Large intestine (tissue), 3 donors: ENCODE measurements around the gene WASF3. TPM values are rescaled to one million over a fixed set of nuclear protein-coding genes. Genes with fewer than 3 reads are reported as not detected.

ENCODE experiments used
- DNase-seq, 2 donors: peaks; one replicate each; pipeline versions ENCODE4 v3.0.0 to v3.0.0-alpha.2; 2013
- H3K27ac ChIP-seq: one replicate; pipeline ENCODE4 v1.5.1; 2013; ENCODE audit warnings: low read length
- H3K27me3 ChIP-seq: 2 replicates; pipeline ENCODE4 v1.6.1; 2013; ENCODE audit warnings: low read length; ENCODE audit not compliant: control insufficient read depth, insufficient read depth
- H3K36me3 ChIP-seq: 2 replicates; pipeline ENCODE4 v1.6.1; 2013; ENCODE audit warnings: low read length; ENCODE audit not compliant: control insufficient read depth, insufficient read depth
- H3K4me1 ChIP-seq: one replicate; pipeline ENCODE4 v1.6.1; 2013; ENCODE audit warnings: low read length; ENCODE audit not compliant: control insufficient read depth, insufficient read depth
- H3K4me3 ChIP-seq: one replicate; pipeline ENCODE4 v1.5.1; 2013; ENCODE audit warnings: low read length
- H3K9me3 ChIP-seq: one replicate; pipeline ENCODE4 v1.6.1; 2013; ENCODE audit warnings: mild to moderate bottlenecking, low read depth, low read length, moderate library complexity; ENCODE audit not compliant: control insufficient read depth
- WGBS: methylation state at CpG from one replicate; pipeline ENCODE4 v1.1.5; 2013; ENCODE audit warnings: low lambda C conversion rate; ENCODE audit not compliant: insufficient coverage; 5-methylcytosine and 5-hydroxymethylcytosine counted together
- polyA plus RNA-seq: library from polyadenylated mRNA; unstranded; fragments of 120-200 nt; gene quantifications from one replicate; pipeline ENCODE4 v1.2.1, GENCODE V29; 2013

Gene WASF3
- polyA plus RNA-seq, 1 donor = 4.6 TPM

GRCh38 chr13:26694609-26695359 is 137.3 kb downstream of the WASF3 start:
- DNase-seq = no peak
- Histone ChIP-seq H3K9me3 (no peaks in the 10 kb centered on the region), H3K4me1 (no peaks in the 10 kb centered on the region), H3K27ac (no peak overlapping the region), H3K4me3 (no peak overlapping the region), H3K36me3 (peaks cover 2% of the 10 kb centered on the region), H3K27me3 (no peaks in the 10 kb centered on the region)
- WGBS = no CpG with 5 or more reads among the region's 19 CpGs

GRCh38 chr13:26695360-26695705 is 137.8 kb downstream of the WASF3 start:
- Histone ChIP-seq H3K4me1 (no peaks in the 10 kb centered on the region), H3K27me3 (no peaks in the 10 kb centered on the region), H3K27ac (no peak overlapping the region), H3K9me3 (no peaks in the 10 kb centered on the region), H3K36me3 (no peaks in the 10 kb centered on the region), H3K4me3 (no peak overlapping the region)
- 80% methylated on average over 1 of the region's 9 CpGs for WGBS
- no peak for DNase-seq

- H3K27ac ChIP-seq = no peak overlapping the region
- no peaks in the 10 kb centered on the region for H3K36me3 ChIP-seq
- no peak for DNase-seq
- no CpG with 5 or more reads among the region's 15 CpGs for WGBS
- H3K4me1 ChIP-seq = no peaks in the 10 kb centered on the region
- H3K27me3 ChIP-seq = no peaks in the 10 kb centered on the region
- H3K9me3 ChIP-seq = no peaks in the 10 kb centered on the region
- no peak overlapping the region for H3K4me3 ChIP-seq
Observed at GRCh38 chr13:26695891-26696311, 138.4 kb downstream of the WASF3 start.

DNA sequence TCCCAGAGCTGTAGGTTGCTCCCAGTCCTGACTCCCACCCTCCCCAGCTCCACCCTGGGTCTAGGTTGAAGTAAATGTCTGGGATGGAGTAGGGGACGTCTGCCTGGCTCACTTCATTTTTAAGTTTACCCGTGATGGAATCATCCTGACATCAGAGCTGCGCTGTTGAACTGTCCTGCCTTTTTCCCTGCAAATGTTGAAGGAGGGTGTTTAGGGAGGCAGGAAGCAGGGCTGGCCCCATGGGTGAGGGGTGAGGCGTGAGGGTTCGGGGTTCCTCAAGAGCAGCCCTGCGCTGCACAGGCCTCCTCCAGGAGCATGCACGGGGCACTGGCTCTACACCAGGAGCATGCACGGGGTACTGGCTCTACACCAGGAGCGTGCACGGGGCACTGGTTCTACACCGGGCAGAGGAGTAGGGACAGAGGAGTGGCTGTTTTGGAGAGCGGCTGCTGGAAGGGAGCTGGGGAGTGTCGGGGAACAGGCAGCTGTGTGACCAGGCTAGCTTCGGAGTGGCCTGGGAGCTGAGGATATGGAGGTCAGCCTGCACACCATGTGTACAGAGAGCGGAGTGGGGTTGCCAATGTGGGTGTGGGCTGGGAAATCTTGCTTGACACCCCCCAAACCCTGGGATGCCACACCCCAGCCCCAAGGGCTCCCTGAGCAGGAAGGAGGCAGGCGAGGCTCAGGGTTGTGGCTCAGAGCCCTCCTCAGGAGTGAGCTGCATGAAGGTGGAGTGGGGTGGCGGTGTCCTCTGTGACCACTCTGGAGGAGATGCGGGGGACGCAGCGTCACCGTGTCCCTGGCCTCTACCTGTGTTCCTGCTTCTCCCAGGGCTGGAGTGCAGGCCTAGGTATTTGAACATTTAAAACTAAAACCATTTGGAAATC is 139.8 kb downstream of the WASF3 start:
- no peak overlapping the region for H3K4me3 ChIP-seq
- no peak for DNase-seq
- no peaks in the 10 kb centered on the region for H3K27me3 ChIP-seq
- no peaks in the 10 kb centered on the region for H3K9me3 ChIP-seq
- 100% methylated on average over 1 of the region's 21 CpGs for WGBS
- H3K27ac ChIP-seq = no peak overlapping the region
- no peaks in the 10 kb centered on the region for H3K4me1 ChIP-seq
- no peaks in the 10 kb centered on the region for H3K36me3 ChIP-seq

GRCh38 chr13:26698392-26699196 is 141.1 kb downstream of the WASF3 start:
- 33% methylated on average over 3 of the region's 29 CpGs for WGBS
- no peaks in the 10 kb centered on the region for H3K4me1 ChIP-seq
- no peaks in the 10 kb centered on the region for H3K9me3 ChIP-seq
- no peak overlapping the region for H3K4me3 ChIP-seq
- H3K27me3 ChIP-seq = no peaks in the 10 kb centered on the region
- H3K36me3 ChIP-seq = no peaks in the 10 kb centered on the region
- H3K27ac ChIP-seq = no peak overlapping the region
- DNase-seq = peak; percentile 68 to 73

- Histone ChIP-seq H3K9me3 (no peaks in the 10 kb centered on the region), H3K27me3 (no peaks in the 10 kb centered on the region), H3K4me1 (no peaks in the 10 kb centered on the region), H3K36me3 (no peaks in the 10 kb centered on the region), H3K4me3 (no peak overlapping the region), H3K27ac (no peak overlapping the region)
- no CpG with 5 or more reads among the region's 2 CpGs for WGBS
- DNase-seq = no peak
Observed at GRCh38 chr13:26699197-26699490, 141.7 kb downstream of the WASF3 start.

GRCh38 chr13:26705536-26705935 is 148.1 kb downstream of the WASF3 start:
- no CpG with 5 or more reads among the region's 4 CpGs for WGBS
- Histone ChIP-seq H3K36me3 (no peaks in the 10 kb centered on the region), H3K27ac (no peak overlapping the region)

GRCh38 chr13:26706381-26706780 is 148.9 kb downstream of the WASF3 start:
- no peak for DNase-seq
- no peak overlapping the region for H3K27ac ChIP-seq
- no peaks in the 10 kb centered on the region for H3K4me1 ChIP-seq
- H3K4me3 ChIP-seq = no peak overlapping the region
- no peaks in the 10 kb centered on the region for H3K36me3 ChIP-seq
- peaks cover 3% of the 10 kb centered on the region for H3K27me3 ChIP-seq
- WGBS = no CpG with 5 or more reads among the region's 7 CpGs
- no peaks in the 10 kb centered on the region for H3K9me3 ChIP-seq

More at GRCh38 chr13:26705536-26705935, 148.1 kb downstream of the WASF3 start:
- H3K27me3 ChIP-seq = peaks cover 3% of the 10 kb centered on the region
- no peaks in the 10 kb centered on the region for H3K9me3 ChIP-seq
- DNase-seq = no peak
- no peak overlapping the region for H3K4me3 ChIP-seq
- no peaks in the 10 kb centered on the region for H3K4me1 ChIP-seq

GRCh38 chr13:26707122-26708006 is 149.9 kb downstream of the WASF3 start:
- H3K9me3 ChIP-seq = no peaks in the 10 kb centered on the region
- H3K36me3 ChIP-seq = no peaks in the 10 kb centered on the region
- peak; percentile 16 to 28 for DNase-seq
- H3K27me3 ChIP-seq = peaks cover 3% of the 10 kb centered on the region
- no CpG with 5 or more reads among the region's 13 CpGs for whole genome bisulfite sequencing
- no peaks in the 10 kb centered on the region for H3K4me1 ChIP-seq
- H3K27ac ChIP-seq = no peak overlapping the region
- no peak overlapping the region for H3K4me3 ChIP-seq

DNA sequence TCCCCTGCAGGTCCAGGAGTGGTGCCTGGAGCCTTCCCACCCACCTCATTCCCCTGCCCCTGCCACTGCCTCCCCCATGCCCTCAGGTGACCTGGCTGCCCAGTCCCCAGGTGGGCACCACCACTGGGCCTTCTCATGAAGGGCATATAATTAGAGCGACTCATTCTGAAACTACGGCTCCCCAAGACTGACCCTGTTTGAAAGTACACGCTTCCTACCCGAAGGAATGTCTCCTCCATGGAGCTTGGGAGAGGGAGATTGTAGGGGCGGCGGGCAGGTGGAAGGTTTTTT is 150.5 kb downstream of the WASF3 start:
- no peaks in the 10 kb centered on the region for H3K36me3 ChIP-seq
- WGBS = no CpG with 5 or more reads among the region's 6 CpGs
- H3K9me3 ChIP-seq = no peaks in the 10 kb centered on the region
- no peak overlapping the region for H3K27ac ChIP-seq
- H3K27me3 ChIP-seq = peaks cover 3% of the 10 kb centered on the region
- H3K4me1 ChIP-seq = no peaks in the 10 kb centered on the region
- no peak for DNase-seq
- H3K4me3 ChIP-seq = no peak overlapping the region
